Osteoblast (primary cell): ENCODE data around the gene PLA2R1. TPM values are rescaled to one million over a fixed set of nuclear protein-coding genes. Genes with fewer than 3 reads are reported as not detected.

Source experiments
- DNase-seq: peaks from one replicate; pipeline ENCODE4 v3.0.0; 2011; ENCODE audit warnings: low spot score, mixed read lengths; ENCODE audit not compliant: insufficient read length; ENCODE audit errors: missing footprints
- H2AFZ ChIP-seq: 2 replicates; pipeline ENCODE4 v1.6.0; 2011; ENCODE audit warnings: mild to moderate bottlenecking, low read length
- H3K27ac ChIP-seq: 2 replicates; pipeline ENCODE4 v1.5.1; 2011; ENCODE audit warnings: mild to moderate bottlenecking, low read depth, low read length, moderate library complexity
- H3K27me3 ChIP-seq: 2 replicates; pipeline ENCODE4 v1.6.0; 2012; ENCODE audit warnings: mild to moderate bottlenecking, control low read depth, inconsistent platforms, low read length, moderate library complexity; ENCODE audit not compliant: insufficient read depth
- H3K36me3 ChIP-seq: 2 replicates; pipeline ENCODE4 v1.5.1; 2011; ENCODE audit warnings: mild to moderate bottlenecking, low read length, control low read depth, moderate library complexity; ENCODE audit not compliant: insufficient read depth
- H3K4me1 ChIP-seq: 2 replicates; pipeline ENCODE4 v1.5.1; 2011; ENCODE audit warnings: mild to moderate bottlenecking, low read length, control low read depth, moderate library complexity; ENCODE audit not compliant: insufficient read depth
- H3K4me2 ChIP-seq: 2 replicates; pipeline ENCODE4 v1.6.0; 2011; ENCODE audit warnings: mild to moderate bottlenecking, low read length; ENCODE audit not compliant: insufficient read depth
- H3K4me3 ChIP-seq: fragments of 200-600 bp; sonication (generic); 3 replicates; pipeline ENCODE4 v1.5.1; 2012; ENCODE audit warnings: mild to moderate bottlenecking, low read length, inconsistent platforms; ENCODE audit not compliant: insufficient read depth
- H3K79me2 ChIP-seq: 2 replicates; pipeline ENCODE4 v1.6.0; 2012; ENCODE audit warnings: mild to moderate bottlenecking, low read length, control low read depth, inconsistent platforms; ENCODE audit not compliant: insufficient read depth
- H3K9me3 ChIP-seq: 2 replicates; pipeline ENCODE4 v1.5.1; 2011; ENCODE audit warnings: low read depth, low read length, control low read depth
- H4K20me1 ChIP-seq: 2 replicates; pipeline ENCODE4 v1.6.0; 2012; ENCODE audit warnings: mild to moderate bottlenecking, low read length, control low read depth; ENCODE audit not compliant: insufficient read depth
- CTCF ChIP-seq: IDR thresholded peaks from 2 replicates; pipeline ENCODE4 v1.5.1; 2011; ENCODE audit warnings: mild to moderate bottlenecking, low read depth, low read length, moderate library complexity; ENCODE audit errors: extremely low read depth
- total RNA-seq: library from RNA; depleted of rRNA; stranded (reverse); fragments of >200 nt; gene quantifications from 2 replicates; pipeline ENCODE4 v1.2.3, GENCODE V29; 2012

The PLA2R1 gene
- total RNA-seq, 1 donor, result 19.9 TPM

- no peak overlapping the region for H3K4me2 ChIP-seq
- TF ChIP-seq CTCF, result no peak
- H4K20me1 ChIP-seq, result no peaks in the 10 kb centered on the region
- no peaks in the 10 kb centered on the region for H3K36me3 ChIP-seq
- H3K27ac ChIP-seq, result no peak overlapping the region
- peaks cover 23% of the 10 kb centered on the region for H3K79me2 ChIP-seq
- DNase-seq, result no peak
- no peak overlapping the region for H3K4me3 ChIP-seq
- H3K4me1 ChIP-seq, result peaks cover 9% of the 10 kb centered on the region
- H3K27me3 ChIP-seq, result peaks cover 2% of the 10 kb centered on the region
- H2AFZ ChIP-seq, result no peak overlapping the region
- H3K9me3 ChIP-seq, result peaks cover 2% of the 10 kb centered on the region
Measured at GRCh38 chr2:160063879-160064612, 1.6 kb upstream of the PLA2R1 start.

- no peak for DNase-seq
- H3K9me3 ChIP-seq, result no peaks in the 10 kb centered on the region
Measured at GRCh38 chr2:160063271-160063670, 856 bp upstream of the PLA2R1 start.

GRCh38 chr2:160061944-160062291 is 497 bp downstream of the PLA2R1 start:
- H2AFZ ChIP-seq, result peak overlapping the region; percentile 93
- peaks cover 33% of the 10 kb centered on the region for H3K79me2 ChIP-seq
- DNase-seq, result peak; percentile 82
- no peak overlapping the region for H3K27ac ChIP-seq
- peak overlapping the region; percentile 83 for H3K4me3 ChIP-seq
- peaks cover 2% of the 10 kb centered on the region for H3K27me3 ChIP-seq
- peak overlapping the region; percentile 92 for H3K4me2 ChIP-seq
- TF ChIP-seq CTCF, result no peak
- peaks cover 9% of the 10 kb centered on the region for H3K4me1 ChIP-seq
- H4K20me1 ChIP-seq, result no peaks in the 10 kb centered on the region
- H3K36me3 ChIP-seq, result no peaks in the 10 kb centered on the region
- H3K9me3 ChIP-seq, result no peaks in the 10 kb centered on the region

More at GRCh38 chr2:160063271-160063670, 856 bp upstream of the PLA2R1 start:
- H3K4me1 ChIP-seq, result peaks cover 9% of the 10 kb centered on the region
- no peaks in the 10 kb centered on the region for H4K20me1 ChIP-seq
- TF ChIP-seq CTCF, result no peak
- H3K4me2 ChIP-seq, result peak overlapping the region; percentile 92
- peaks cover 2% of the 10 kb centered on the region for H3K27me3 ChIP-seq
- H3K27ac ChIP-seq, result no peak overlapping the region
- peaks cover 25% of the 10 kb centered on the region for H3K79me2 ChIP-seq
- no peak overlapping the region for H2AFZ ChIP-seq
- H3K4me3 ChIP-seq, result peak overlapping the region; percentile 83
- H3K36me3 ChIP-seq, result no peaks in the 10 kb centered on the region

GRCh38 chr2:160061533-160061932 is 882 bp downstream of the PLA2R1 start:
- peak overlapping the region; percentile 58 for H2AFZ ChIP-seq
- peaks cover 9% of the 10 kb centered on the region for H3K4me1 ChIP-seq
- H3K36me3 ChIP-seq, result no peaks in the 10 kb centered on the region

More at GRCh38 chr2:160061533-160061932, 882 bp downstream of the PLA2R1 start:
- Histone ChIP-seq H4K20me1 (no peaks in the 10 kb centered on the region), H3K79me2 (peaks cover 37% of the 10 kb centered on the region), H3K4me3 (peak overlapping the region; percentile 83), H3K9me3 (no peaks in the 10 kb centered on the region), H3K4me2 (peak overlapping the region; percentile 92), H3K27ac (no peak overlapping the region), H3K27me3 (peaks cover 2% of the 10 kb centered on the region)
- no peak for TF ChIP-seq CTCF
- no peak for DNase-seq
